OCI-LY7 (cell line): Measurements from ENCODE around the gene KIT.
"Not testable (repeated sequence)": the region's sequence is repeated elsewhere in the genome, so short reads cannot be mapped to it uniquely, and the experiment has no call there.

Experiments used
- EZH2phosphoT487 ChIP-seq: fragments of 200-600 bp; sonication (generic); IDR thresholded peaks from 2 replicates; pipeline ENCODE4 v1.6.1; 2018; ENCODE audit warnings: low read depth, borderline replicate concordance, mild to moderate bottlenecking, mixed run types, antibody characterized with exemption, low read length, moderate library complexity, mixed read lengths
- TF ChIP-seq, protein P1 (sequence below): fragments of 200-600 bp; sonication (generic); conservative IDR thresholded peaks from 2 replicates; pipeline ENCODE4 v1.5.1; 2014; ENCODE audit warnings: mild to moderate bottlenecking, antibody characterized with exemption, low read length, moderate library complexity, mixed read lengths

DNA sequence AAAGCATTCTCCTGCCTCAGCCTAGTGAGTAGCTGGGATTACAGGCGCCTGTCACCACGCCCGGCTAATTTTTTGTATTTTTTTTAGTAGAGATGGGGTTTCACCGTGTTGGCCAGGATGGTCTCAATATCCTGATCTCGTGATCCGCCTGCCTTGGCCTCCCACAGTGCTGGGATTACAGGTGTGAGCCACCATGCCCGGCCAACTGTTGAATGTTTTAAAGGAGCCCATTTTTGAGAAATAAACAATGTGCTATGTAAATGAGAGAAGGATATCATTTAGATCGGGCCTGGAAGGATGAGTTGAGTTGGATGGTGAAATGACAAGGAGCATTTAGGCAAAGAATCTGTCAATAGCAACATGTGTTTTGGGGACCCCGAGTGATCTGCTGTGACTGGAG is 16.7 kb upstream of the KIT start:
- TF ChIP-seq, protein P1, sequence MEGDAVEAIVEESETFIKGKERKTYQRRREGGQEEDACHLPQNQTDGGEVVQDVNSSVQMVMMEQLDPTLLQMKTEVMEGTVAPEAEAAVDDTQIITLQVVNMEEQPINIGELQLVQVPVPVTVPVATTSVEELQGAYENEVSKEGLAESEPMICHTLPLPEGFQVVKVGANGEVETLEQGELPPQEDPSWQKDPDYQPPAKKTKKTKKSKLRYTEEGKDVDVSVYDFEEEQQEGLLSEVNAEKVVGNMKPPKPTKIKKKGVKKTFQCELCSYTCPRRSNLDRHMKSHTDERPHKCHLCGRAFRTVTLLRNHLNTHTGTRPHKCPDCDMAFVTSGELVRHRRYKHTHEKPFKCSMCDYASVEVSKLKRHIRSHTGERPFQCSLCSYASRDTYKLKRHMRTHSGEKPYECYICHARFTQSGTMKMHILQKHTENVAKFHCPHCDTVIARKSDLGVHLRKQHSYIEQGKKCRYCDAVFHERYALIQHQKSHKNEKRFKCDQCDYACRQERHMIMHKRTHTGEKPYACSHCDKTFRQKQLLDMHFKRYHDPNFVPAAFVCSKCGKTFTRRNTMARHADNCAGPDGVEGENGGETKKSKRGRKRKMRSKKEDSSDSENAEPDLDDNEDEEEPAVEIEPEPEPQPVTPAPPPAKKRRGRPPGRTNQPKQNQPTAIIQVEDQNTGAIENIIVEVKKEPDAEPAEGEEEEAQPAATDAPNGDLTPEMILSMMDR, result not testable (repeated sequence)
- TF ChIP-seq EZH2phosphoT487, result not testable (repeated sequence)
